Cerebellar cortex (tissue), 1 donor: ENCODE results near the gene FREM2.

Source experiments
- DNase-seq: peaks from one replicate; pipeline ENCODE4 v3.0.0-alpha.2; 2015; ENCODE audit warnings: low spot score

FREM2 gene

DNA sequence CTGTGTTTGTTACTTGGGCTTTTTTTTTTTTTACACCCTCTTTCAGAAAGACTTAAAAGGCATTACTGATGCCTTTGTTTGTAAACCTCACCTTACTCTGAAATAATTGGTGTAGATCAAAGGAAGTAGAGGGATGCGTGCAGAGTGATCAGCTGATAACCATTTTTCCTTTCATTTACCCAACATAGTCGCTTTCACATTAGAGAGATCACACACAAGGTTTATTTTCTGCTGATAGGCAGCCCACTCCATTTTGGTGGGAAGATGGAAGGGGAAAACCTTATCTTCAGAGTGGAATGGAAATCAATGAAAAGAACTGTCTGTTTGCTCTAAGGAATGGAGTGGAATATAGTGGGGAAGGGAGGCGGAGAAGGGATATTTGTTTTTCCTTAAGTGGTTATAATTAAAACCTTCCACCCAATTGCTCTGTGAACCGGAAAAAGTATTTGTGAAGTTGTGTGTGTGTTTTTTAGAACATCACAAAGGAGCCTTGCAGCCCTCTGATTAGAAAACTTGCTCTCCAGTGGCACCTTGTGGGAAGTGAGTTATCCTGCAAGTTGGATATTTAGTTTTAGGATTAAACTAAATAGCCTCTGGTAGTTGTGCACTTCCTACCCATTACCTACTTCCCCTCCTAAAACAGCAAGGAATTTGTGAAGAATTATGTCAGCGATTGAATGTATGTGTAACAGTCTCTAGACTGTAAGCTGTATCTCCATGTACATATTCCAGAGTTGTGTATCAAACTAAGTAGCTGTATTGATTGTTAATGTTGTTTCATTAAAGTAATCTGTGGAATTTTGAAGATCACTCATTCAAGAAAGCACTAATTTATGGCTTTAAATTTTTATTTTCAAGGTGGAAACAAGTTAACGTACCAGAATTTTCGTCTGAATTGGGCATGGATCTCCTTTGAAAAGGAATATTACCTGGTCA lies 76.8 kb downstream of the FREM2 start:
- peak; percentile 44 for DNase-seq

GRCh38 chr13:38766799-38767198 lies 79.9 kb downstream of the FREM2 start:
- DNase-seq = peak; percentile 8

- peak; percentile 87 for DNase-seq
Measured at GRCh38 chr13:38767506-38768265, 80.8 kb downstream of the FREM2 start.

- DNase-seq = no peak
Measured at GRCh38 chr13:38769526-38769925, 82.6 kb downstream of the FREM2 start.

DNA sequence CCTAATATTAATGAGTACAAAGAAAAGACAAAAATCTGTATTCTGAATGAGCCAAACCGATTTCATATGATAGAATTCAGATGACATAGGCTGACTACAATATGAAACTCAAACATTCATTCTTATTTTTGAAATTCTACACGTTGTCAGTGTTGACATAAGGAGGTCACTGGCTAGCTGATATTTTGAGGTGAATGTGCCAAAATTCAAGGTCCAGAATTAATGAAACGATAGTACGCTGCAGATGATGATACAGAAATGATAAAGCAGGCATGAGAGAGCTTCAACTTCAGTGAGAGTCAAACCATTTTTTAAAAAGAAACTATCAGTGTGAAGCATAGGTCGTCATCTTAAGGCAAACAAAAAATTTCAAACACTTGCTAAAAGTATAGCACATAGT lies 88.2 kb downstream of the FREM2 start:
- no peak for DNase-seq

DNA sequence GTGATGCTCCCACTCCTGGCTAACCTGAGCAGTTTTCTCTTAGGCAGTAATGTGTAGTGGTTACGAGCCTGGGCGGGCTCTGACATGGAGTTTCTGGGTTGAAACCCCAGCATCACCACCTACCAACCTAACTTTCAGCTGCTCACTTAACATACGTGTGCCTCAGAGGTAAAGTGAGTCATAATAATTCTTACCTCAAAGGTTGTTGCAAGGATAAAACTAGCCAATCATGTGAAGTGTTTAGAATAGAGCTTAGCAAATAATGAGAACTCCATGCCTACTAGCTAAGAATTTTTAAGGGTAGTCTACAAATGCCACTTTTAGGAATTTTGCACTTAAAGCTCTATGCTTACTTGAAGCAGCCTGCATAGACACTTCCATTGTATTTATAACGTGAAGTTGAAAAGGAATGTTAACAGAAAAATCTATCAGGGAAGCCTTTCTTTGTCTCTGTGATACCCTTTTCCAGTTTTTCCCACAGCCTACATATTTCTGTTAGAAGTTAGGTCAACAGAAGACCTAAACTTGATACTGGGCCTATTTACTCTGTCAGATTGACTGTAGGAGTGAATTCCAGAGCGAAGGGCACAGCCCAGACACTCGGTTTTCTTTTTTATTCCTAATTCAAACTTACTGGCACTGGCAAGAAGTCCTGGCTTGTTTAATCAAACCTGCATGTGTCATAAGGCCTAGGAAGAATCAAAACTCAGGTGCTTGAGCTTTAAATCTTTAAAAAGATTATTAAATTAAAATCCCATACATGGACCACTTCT lies 90.7 kb downstream of the FREM2 start:
- no peak for DNase-seq

DNA sequence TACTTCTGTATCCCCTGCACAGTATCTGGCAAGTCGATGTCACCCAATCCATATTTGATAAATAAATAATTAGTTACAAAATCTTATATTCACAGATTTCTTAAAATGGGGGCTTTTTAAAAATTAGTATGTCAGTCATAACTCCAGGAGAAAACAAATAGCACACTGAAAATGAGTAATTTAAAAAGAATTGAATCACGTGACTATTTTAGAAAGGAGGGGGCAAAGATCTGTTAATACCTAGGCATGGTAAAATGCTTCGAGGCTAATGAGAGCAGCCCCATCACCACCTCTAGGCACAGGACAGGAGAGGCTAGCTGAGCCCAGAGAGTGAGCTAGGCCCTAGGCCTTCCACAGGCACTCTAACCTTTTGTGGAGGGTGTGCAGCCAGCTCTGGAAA lies 94.7 kb downstream of the FREM2 start:
- no peak for DNase-seq

DNA sequence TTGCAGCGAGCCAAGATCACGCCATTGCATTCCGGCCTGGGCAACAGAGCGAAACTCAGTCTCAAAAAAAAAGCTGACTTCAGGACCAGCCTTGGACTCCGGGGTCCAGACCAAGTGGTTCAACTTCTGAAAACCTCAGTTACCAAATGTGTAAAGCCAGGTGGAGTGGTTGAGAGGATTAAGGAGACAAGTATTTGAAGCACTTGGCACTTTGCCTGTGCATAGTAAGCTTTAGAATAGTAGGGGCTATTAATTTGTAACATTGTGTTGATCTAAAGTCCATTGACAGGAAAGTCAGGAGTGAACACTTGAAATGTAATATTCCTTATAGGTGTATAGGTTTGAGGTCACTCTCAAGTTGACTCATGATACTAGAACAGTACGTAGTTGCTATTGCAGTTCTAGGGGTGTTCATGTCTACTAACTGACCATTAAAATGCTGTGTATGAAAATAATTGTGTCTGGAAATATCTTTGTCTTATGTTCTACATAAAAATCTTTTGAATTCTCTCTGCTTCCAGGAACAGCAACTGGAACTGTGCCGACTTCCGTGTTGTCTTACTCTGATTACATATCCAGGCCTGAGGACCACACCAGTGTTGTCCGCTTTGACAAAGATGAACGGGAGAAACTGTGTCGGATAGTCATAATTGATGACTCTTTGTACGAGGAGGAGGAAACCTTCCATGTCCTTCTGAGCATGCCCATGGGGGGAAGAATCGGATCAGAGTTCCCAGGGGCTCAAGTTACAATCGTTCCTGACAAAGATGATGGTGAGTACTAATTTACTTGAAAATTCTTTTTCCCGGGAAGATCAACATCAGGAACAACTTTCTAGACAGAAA lies 97.4 kb downstream of the FREM2 start:
- no peak for DNase-seq

DNA sequence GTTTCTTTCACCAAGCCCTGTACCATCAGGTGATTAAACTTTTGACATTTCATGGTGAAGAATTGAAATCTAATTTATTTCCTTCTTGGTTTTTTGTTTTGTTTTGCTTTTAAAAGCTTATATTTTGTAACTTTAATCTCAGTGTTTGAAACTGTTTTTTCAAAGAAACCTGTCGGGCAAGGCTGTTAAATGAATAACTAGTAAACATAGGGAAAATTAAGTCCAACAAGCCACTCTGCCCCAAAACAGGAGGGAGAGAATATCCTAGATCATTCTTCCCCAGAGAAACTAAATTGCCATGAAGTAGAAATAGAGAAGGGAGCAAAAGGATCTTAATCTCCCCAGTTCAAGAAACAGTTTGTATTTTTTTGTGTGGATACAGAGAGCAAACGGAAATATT lies 98.2 kb downstream of the FREM2 start:
- DNase-seq = no peak

DNA sequence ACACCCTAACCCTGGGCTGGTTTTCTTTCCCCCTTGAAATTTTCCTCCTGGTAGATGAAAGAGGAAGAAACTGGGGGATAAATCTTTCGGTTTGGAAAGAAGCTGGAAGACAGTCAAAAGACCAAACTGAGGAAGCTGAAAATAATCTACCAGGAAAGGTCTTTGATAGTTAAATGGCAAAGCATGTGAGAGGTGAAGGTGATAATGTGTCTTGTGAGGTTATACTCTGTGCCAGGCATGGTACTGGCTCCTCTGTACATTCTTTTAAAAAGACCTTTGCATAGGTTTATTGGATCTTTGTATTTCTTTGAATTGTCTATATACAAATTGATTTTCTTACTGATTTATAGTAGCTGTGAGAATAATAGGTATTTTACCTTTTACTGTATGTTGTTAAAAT lies 98.6 kb downstream of the FREM2 start:
- no peak for DNase-seq

DNA sequence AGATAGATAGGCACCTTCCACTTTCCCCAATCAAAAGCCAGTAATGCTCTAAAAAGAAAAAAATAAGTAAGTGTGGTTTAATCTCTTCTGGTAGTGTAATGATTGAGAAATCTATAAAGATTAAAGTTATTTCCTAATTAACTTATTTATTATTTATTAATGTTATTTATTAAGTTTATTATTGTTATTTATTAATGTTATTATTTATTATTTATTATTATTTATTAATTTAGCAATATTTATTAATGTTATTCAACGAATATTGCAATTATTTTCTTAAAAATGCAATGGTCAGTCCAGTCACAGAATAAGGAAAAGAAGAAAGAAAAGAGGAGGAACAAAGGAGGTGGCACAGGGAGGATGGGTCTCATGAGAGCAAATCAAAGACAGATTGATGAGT lies 100.7 kb downstream of the FREM2 start:
- DNase-seq = no peak

DNA sequence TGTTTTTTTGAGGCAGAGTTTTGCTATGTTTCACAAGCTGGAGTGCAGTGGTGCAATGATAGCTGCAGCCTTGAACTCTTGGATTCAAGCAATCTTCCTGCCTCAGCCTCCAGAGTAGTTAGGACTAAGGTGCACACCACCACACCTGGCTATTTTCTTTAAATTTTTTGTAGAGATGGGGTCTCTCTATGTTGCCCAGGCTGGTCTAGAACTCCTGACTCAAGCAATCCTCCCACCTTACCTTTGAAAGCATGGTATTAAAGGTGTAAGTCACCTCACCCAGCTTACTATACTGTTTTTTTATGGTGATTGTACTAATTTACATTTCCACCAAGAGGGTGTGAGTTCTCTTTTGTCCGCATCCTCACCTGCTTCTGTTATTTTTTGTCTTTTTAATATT lies 110.0 kb downstream of the FREM2 start:
- DNase-seq = no peak

DNA sequence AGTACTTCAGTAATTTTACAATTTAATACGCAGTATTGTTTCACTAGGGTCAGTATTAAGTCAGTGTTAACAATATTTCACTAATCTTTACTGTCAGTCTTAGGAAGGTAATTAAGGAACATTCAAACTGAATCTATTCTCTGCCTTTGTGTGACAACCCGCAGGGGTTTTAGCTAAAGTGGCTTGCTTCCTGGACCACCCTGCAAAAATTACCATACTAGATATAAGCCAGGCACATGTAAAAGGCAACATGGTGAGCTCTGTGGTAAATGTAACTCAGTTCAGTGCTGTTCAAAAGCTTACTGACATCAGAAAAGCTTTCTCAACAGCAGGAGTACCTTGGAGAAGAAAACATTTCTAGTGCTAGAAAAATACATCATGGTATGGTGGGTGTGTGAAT lies 116.7 kb downstream of the FREM2 start:
- no peak for DNase-seq

DNA sequence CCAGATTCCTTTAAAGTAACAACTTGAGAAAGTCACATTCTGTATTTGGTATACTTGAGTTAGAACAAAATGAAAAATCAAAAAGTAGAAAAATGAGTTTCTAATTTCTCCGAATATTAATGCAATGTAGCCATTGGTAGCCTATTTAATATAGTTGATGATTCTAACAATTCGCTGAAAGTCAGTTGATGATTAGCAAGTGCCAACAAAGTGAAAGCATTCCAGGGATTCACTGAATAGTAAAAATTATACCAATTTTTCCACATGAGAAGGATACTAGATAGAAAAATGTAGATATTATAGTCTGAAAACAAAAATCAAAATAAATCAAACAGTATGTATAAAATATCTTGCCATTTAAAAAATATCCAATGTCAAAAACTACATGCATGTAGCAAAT lies 117.2 kb downstream of the FREM2 start:
- no peak for DNase-seq

DNA sequence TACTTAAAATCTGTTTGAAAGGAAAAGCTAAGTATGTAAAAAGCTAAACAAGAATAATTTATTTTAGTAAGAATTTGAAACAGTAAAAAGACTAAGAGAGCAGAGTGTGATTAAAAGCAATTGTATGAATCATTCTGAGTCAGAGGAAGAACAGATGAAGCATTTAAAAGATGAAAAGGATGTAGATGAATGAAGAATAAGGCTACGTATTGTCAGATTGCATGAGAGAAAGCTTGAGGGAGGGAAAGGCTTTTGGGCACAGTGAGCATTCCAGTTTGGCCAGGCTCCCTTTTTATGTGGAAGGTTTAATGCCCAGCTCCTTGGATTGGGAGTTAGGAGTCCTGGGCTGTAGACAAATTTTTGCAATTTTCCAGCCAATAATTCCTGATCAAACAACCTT lies 117.7 kb downstream of the FREM2 start:
- DNase-seq = no peak

GRCh38 chr13:38814331-38814730 lies 127.5 kb downstream of the FREM2 start:
- no peak for DNase-seq

DNA sequence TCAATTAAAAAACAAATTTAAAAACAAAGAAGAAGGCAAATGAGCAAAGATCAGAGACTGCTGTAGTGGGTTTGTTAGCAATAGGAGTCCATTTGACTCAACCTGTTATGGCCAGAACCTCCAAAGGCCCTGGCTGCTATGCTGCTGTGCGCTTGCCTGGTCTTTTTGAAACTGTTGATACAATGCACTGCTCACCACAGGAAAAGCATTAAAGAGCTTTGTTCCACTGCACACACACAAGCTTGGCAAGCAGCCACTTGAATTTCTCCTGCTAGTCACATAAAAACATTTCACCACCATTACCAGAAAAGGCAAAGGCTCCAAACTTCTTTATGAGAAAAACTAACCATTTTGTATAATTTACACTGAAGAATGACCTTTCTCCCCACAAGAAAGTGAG lies 132.2 kb downstream of the FREM2 start:
- DNase-seq = no peak

DNA sequence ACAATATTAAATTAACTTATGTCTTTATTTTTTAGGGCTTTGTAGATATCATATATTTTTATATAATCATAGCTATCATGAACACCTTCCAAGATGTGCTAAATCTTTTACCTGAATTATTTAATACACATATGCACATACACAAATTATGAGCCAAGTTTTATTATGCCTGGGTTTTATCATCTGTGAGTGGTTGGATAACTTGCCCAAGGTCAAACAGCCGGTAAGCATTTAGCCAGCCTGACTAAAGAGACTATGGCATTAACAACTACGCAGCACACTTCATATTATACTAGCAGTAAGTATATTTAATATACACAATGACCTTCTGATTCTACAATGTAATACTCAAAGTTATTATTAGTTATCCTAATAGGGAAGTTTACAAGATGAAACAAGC lies 132.7 kb downstream of the FREM2 start:
- no peak for DNase-seq

DNA sequence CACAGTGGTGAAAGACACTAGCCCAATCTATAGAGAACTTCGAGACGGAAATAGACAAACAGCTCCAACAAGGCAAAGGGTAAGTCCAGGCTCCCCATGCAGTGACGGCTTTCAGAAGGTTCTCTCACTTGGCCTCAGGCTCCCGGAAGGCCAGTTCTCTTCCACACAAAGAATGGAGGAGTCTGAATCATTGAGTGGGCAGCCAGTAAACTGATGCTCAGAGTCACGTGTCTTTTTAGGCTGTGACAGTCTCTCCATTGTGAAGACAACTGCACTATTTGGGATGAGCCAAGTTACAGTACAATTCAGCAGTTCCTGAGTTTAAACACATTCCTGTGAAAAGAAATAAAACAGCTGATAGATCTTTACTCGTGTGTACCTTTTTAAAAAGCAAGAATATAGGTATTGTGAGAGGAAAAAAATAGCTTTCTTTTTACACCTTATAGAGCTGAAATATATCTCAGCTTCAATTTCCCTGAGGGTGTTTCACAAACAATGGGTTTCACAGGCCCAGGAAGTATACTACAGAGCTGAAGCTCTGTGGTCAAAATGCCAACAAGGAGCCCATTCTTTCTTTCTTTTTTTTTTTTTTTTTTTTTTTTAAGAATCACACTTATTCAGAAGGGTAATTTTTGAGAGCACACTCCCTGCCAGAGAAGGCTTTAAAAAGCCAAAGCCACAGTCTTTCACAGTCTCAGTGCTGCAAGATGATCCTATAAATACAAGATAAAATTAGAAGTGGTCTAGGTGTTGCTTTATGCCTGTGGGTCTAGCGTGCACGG lies 135.1 kb downstream of the FREM2 start:
- no peak for DNase-seq

- no peak for DNase-seq
Measured at GRCh38 chr13:38824342-38824741, 137.5 kb downstream of the FREM2 start.
